NB4 (cell line): ENCODE results near the gene TGFB1.

Source experiments
- MYC ChIP-seq: IDR thresholded peaks from 2 replicates; pipeline ENCODE4 v1.6.1; 2011; ENCODE audit warnings: low read depth, low read length
- POLR2A ChIP-seq: IDR thresholded peaks from 2 replicates; pipeline ENCODE4 v1.6.1; 2011; ENCODE audit warnings: mild to moderate bottlenecking; ENCODE audit not compliant: insufficient read length; ENCODE audit errors: extremely low read depth
- TF ChIP-seq, protein P1 (sequence below): IDR thresholded peaks from one replicate; pipeline ENCODE4 v1.5.1; 2012; ENCODE audit warnings: low read depth, low read length
- TF ChIP-seq, protein P2 (sequence below): IDR thresholded peaks from 2 replicates; pipeline ENCODE4 v1.6.1; 2011; ENCODE audit warnings: low read depth, low read length

DNA sequence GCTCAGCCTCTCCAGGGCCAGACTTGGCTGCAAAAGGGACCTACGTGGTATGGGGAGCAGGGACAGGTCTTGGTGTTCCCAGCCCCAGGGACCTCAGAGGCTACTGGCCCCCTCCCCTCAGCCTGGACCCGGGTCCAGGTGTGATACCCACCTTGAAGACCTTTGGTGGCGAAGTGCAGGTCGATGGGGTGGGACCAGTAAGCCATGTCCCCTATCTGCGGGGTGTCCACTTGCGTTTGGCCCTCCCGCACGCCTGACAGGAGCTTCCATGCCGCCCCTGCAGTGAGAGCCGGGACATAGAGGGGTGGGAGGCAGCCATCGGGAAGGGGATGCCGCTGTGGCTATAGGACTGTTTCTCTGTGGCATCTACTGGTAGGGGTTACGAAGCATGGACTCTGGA lies 4.0 kb upstream of the TGFB1 start:
- TF ChIP-seq POLR2A (no peak), MYC (no peak)
- TF ChIP-seq, protein P1, sequence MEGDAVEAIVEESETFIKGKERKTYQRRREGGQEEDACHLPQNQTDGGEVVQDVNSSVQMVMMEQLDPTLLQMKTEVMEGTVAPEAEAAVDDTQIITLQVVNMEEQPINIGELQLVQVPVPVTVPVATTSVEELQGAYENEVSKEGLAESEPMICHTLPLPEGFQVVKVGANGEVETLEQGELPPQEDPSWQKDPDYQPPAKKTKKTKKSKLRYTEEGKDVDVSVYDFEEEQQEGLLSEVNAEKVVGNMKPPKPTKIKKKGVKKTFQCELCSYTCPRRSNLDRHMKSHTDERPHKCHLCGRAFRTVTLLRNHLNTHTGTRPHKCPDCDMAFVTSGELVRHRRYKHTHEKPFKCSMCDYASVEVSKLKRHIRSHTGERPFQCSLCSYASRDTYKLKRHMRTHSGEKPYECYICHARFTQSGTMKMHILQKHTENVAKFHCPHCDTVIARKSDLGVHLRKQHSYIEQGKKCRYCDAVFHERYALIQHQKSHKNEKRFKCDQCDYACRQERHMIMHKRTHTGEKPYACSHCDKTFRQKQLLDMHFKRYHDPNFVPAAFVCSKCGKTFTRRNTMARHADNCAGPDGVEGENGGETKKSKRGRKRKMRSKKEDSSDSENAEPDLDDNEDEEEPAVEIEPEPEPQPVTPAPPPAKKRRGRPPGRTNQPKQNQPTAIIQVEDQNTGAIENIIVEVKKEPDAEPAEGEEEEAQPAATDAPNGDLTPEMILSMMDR, result no peak
- TF ChIP-seq, protein P2, sequence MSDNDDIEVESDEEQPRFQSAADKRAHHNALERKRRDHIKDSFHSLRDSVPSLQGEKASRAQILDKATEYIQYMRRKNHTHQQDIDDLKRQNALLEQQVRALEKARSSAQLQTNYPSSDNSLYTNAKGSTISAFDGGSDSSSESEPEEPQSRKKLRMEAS, result no peak
